Activated CD8-positive, alpha-beta T cell treated with anti-CD3 and anti-CD28 coated beads, Interleukin-2, amount 10 ng/mL, durations not matched to agents 7 days and 5 days (primary cell): ENCODE results near the gene VAC14. TPM values are rescaled to one million over a fixed set of nuclear protein-coding genes. Genes with fewer than 3 reads are reported as not detected.
"Not testable (repeated sequence)": the region's sequence is repeated elsewhere in the genome, so short reads cannot be mapped to it uniquely, and the experiment has no call there.

ENCODE experiments used
- ATAC-seq: fragments of 150-1000 bp; cut with Tn5 transposase; one replicate; pipeline ENCODE4 v1.10.0; 2021; ENCODE audit warnings: moderate library complexity
- CTCF ChIA-PET: fragments of 350-600 bp; sonication (Branson Sonifier 250); formaldehyde crosslinking; loops from one replicate; lab custom pipeline; 2021; ENCODE audit warnings: antibody characterized with exemption; lab: Charles Lee
- POLR2A ChIA-PET: fragments of 350-600 bp; sonication (Branson Sonifier 250); formaldehyde crosslinking; loops from one replicate; lab custom pipeline; 2021; ENCODE audit warnings: antibody characterized with exemption; lab: Charles Lee
- DNase-seq: peaks from one replicate; pipeline ENCODE4 v3.0.0-alpha.2; 2020
- H3K27ac Mint-ChIP-seq: one replicate; pipeline ENCODE4 v1.8.0; 2021; ENCODE audit warnings: mild to moderate bottlenecking, mixed read lengths
- H3K27me3 Mint-ChIP-seq: one replicate; pipeline ENCODE4 v1.8.0; 2021; ENCODE audit warnings: low read depth, mixed read lengths
- H3K36me3 Mint-ChIP-seq: one replicate; pipeline ENCODE4 v1.8.0; 2021; ENCODE audit warnings: low read depth, mixed read lengths
- H3K4me1 Mint-ChIP-seq: one replicate; pipeline ENCODE4 v1.8.0; 2021; ENCODE audit warnings: low read depth, mixed read lengths
- H3K4me3 Mint-ChIP-seq: one replicate; pipeline ENCODE4 v1.8.0; 2021; ENCODE audit warnings: mild to moderate bottlenecking, mixed read lengths
- H3K9me3 Mint-ChIP-seq: one replicate; pipeline ENCODE4 v1.8.0; 2022; ENCODE audit warnings: mixed read lengths; ENCODE audit not compliant: insufficient read depth
- total RNA-seq, 2 experiments: library from RNA; stranded (reverse); gene quantifications; one replicate each; pipeline ENCODE4 v1.2.3, GENCODE V29; 2021

VAC14 gene
- total RNA-seq, result 10 to 100 TPM; 35.2 to 37.9 TPM

DNA sequence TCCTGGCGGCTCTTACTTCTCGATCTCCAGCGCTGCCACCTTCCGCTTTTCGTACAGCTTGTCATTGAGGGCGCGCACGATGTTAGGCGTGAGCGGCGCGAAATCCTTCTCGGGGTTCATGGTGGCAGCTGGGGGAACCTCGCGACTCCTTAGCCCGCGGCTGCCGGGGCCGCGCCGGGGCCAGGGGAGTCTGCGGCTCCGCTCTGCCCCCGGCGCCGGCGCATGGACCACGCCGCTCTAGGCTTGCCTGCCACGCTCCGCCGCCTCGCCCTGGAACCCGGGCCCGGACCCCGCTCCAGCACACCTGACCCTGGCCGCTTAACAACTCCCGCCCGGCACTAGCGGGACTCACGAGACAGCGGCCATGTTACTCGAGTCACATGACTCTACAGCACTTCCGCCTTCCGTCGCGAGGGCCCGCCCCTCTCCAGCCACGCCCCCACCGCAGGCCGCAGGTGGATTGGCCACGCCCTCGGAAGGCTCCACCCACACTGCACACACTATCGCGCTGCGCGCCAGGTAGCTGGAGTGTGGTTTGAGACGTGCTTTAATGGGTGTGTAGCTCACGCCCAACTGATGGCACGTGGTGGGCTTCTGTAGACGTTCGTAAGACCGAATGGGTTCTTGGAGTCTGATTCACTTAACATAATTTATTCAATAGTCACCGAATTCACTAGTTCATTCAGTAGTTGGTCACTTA is at the start of gene VAC14:
VAC14 (minus strand) TSS at position 378 of the 700 bp plus-strand sequence; CDS start at position 120, 258 bp downstream.
- no peaks in the 10 kb centered on the region for H3K9me3 Mint-ChIP-seq
- peaks cover 25% of the 10 kb centered on the region for H3K4me1 Mint-ChIP-seq
- H3K27me3 Mint-ChIP-seq, result no peaks in the 10 kb centered on the region
- H3K27ac Mint-ChIP-seq, result peak within 1 kb of the TSS; percentile 93
- peak; percentile 97 for DNase-seq
- ChIA-PET POLR2A (interaction anchor here (0.6 to 1.7 kb wide), 6 partner anchors 9 to 764 kb away, joined by 3 to 11 read pairs (median 3); partner anchors contain the start of gene CMTR2), CTCF (interaction anchor here (0.5 to 1.2 kb wide), 2 partner anchors 10 to 62 kb away, joined by 3 read pairs; no protein-coding TSS in a partner anchor)
- H3K36me3 Mint-ChIP-seq, result no peaks in the 10 kb centered on the region
- H3K4me3 Mint-ChIP-seq, result peak within 1 kb of the TSS; percentile 90
- ATAC-seq, result peak; percentile 94

DNA sequence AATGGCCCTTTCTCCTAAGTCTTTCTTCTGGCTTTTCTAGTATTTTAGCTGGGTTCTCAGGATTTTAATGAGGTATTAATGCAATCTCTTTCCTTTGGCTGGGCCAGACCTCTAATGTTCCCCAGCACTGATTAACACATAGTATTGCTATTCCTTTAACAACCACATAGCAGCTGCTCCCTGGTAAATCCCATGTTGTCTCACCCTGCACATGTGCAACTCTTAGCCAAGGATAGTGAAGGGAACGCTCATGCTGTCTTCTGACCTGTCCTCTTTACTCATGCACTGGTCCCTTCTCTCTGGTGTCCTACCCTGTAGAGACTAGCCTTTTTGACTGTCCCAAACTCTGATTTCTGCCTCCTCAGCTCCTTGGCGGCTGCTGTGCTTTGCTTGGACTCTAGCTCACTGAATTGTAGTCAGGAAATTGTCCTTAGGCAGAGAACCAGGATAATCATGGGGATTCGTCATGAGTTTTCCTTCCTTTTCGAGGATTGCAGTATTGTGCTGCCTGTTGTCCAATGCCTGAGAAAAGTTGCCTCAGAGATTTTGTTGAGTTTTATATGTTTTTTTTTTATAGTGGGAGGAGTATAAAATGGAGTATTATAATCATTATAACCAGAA is 22.6 kb upstream of the VAC14 start:
- H3K4me3 Mint-ChIP-seq, H3K27me3 Mint-ChIP-seq, H3K27ac Mint-ChIP-seq, CTCF ChIA-PET, DNase-seq, POLR2A ChIA-PET, H3K4me1 Mint-ChIP-seq, H3K9me3 Mint-ChIP-seq, H3K36me3 Mint-ChIP-seq, ATAC-seq: not testable (repeated sequence)

DNA sequence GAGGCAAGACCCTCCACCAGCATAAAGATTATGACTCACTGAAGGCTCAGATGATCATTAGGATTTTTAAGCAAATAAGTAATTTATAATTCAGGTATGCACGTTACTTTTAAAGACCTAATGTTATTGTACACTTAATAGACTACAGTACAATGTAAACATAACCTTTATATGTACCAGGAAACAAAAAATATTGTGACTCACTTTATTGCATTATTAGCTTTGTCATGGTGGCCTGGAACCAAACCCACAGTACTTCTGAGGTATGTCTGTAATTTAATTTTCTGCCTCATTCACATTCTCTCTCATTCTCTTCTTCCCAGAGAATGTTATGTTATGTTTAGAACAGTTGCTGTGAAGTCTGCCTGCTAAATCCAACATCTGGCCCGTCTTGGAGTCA is 21.8 kb upstream of the VAC14 start:
- not testable (repeated sequence) for H3K4me3 Mint-ChIP-seq

DNA sequence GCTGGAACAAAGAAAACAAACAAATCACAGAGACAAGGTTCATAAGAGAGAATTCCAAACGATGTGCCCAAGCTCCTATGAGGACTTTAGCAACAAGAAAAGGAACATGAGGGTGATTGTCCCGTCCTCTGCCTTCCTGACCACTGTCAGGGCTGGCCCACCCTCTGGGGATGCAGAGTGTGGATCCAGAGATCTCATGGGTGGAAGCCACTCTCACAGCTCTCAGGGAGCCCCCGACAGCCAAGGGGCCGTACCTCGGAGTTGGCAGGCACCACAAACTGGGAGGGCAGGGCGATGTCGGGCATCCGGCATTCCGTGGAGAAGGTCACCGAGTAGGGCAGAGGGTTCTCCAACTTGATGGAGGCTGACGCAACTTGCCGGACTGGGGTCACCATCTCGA is 17.1 kb upstream of the VAC14 start:
- H3K36me3 Mint-ChIP-seq, H3K4me3 Mint-ChIP-seq, H3K27ac Mint-ChIP-seq, ATAC-seq, H3K4me1 Mint-ChIP-seq, DNase-seq, H3K27me3 Mint-ChIP-seq, CTCF ChIA-PET, H3K9me3 Mint-ChIP-seq, POLR2A ChIA-PET: not testable (repeated sequence)

More for the DNA sequence above, 21.8 kb upstream of the VAC14 start:
- H3K36me3 Mint-ChIP-seq, H3K4me1 Mint-ChIP-seq, H3K27me3 Mint-ChIP-seq, H3K27ac Mint-ChIP-seq, POLR2A ChIA-PET, CTCF ChIA-PET, DNase-seq, ATAC-seq, H3K9me3 Mint-ChIP-seq: not testable (repeated sequence)

DNA sequence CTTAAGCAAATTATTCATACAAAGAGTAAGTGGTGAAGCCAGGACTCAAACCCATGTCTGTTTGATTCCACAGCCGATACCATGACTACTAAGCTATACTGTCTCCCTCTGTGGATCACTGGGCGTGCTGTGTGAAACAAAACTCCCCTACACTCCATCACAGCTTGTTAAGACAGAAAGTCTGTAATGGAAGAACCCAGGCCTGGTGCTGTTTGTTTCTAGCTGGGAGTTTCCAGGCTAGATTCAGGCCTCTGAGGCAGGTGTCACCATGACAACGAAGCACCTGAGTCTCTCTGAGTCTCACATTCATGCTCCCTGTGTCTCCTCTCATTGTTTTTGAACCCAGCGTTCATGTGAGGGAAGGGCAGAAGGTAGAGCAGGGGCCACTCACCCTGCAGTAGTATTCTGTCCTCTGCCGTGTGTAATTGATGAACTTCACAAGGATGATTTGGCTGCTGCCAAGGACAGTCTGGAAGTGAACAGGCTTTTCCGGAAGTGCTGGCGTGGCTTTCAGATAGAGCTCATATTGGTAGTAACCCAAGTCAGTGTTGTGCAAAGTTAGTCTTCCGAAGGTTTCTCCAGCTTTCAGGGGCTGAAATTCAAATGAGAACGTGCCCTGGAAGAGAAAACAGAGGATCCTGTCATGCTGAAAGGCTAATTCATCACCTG is 8.6 kb upstream of the VAC14 start:
- Mint-ChIP-seq H3K27ac (no peak overlapping the region), H3K9me3 (no peaks in the 10 kb centered on the region), H3K36me3 (no peaks in the 10 kb centered on the region), H3K4me1 (no peaks in the 10 kb centered on the region), H3K4me3 (no peak overlapping the region), H3K27me3 (peaks cover 4% of the 10 kb centered on the region)
- no peak for DNase-seq
- ATAC-seq, result no peak
- CTCF ChIA-PET, result no interaction called here
- POLR2A ChIA-PET, result interaction anchor here (2.7 kb wide), 1 partner anchor 8 kb away, joined by 11 read pairs; the partner anchor contains the start of gene VAC14

DNA sequence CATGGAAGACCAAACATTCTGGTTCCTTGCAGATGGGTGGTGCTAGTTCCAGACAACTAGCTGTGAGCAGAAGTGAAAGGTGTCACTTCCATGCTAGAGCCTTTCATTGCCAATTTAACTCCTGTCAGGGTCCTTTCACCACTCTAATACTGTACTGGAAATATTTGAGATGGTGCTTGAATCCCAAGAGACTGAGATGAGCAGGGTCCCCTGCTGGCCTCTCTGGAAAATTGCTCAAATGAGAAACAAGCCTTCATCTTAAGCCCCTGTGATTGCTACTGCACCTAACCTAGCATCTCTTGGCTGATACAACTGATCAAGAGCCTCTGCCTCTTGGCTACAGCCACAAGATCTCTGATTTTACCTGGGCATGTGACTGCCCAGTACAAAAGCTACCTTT is 7.4 kb upstream of the VAC14 start:
- POLR2A ChIA-PET, result interaction anchor here (2.7 kb wide), 1 partner anchor 7 kb away, joined by 11 read pairs; the partner anchor contains the start of gene VAC14
- no peak overlapping the region for H3K4me3 Mint-ChIP-seq
- peaks cover 4% of the 10 kb centered on the region for H3K27me3 Mint-ChIP-seq
- no peak for ATAC-seq
- no peaks in the 10 kb centered on the region for H3K9me3 Mint-ChIP-seq
- H3K36me3 Mint-ChIP-seq, result no peaks in the 10 kb centered on the region
- CTCF ChIA-PET, result interaction anchor here (1.0 kb wide), 1 partner anchor 32 kb away, joined by 3 read pairs; no protein-coding TSS in a partner anchor
- no peaks in the 10 kb centered on the region for H3K4me1 Mint-ChIP-seq
- DNase-seq, result no peak
- no peak overlapping the region for H3K27ac Mint-ChIP-seq

DNA sequence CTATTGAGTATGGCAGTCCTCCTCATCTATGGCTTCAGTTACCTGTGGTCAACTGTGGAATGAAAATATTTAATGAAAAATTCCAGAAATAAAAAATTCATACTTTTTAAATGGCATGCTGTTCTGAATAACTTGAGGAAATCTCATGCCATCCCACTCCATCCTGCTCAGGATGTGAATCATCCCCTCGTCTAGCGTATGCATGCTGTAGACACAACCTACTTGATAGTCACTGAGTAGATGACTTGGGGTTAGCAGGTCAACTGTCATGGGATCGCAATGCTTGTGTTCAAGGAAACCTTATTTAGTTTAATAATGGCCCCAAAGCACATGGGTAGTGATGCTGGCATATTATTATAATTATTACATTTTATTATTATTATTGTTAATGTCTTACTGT is 4.8 kb upstream of the VAC14 start:
- ChIA-PET CTCF (no interaction called here), POLR2A (no interaction called here)
- Mint-ChIP-seq H3K9me3 (no peaks in the 10 kb centered on the region), H3K4me1 (peaks cover 6% of the 10 kb centered on the region), H3K36me3 (no peaks in the 10 kb centered on the region), H3K27me3 (peaks cover 4% of the 10 kb centered on the region), H3K27ac (no peak overlapping the region), H3K4me3 (no peak overlapping the region)
- ATAC-seq (no peak), DNase-seq (no peak)

DNA sequence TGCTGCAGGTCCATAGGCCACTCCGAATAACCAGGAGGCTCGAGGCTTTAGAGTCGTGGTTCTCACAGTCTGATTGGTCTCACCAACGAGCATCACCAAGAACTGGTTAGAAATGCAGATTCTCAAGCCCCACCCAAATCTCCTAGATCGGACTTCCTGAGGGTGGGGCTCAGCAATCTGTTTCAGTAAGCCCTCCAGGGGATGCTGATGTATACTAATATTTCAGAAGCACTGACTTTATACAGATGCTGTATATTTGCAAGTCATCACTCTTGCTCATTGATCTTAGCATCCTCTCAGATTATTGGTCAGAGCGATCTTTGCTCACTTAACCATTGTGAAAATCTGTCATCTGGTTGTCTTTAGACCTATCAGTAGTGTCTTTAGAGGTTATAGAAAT is 4.4 kb upstream of the VAC14 start:
- CTCF ChIA-PET, result no interaction called here
- H3K4me1 Mint-ChIP-seq, result peaks cover 6% of the 10 kb centered on the region
- H3K27me3 Mint-ChIP-seq, result peaks cover 4% of the 10 kb centered on the region
- H3K36me3 Mint-ChIP-seq, result no peaks in the 10 kb centered on the region
- ATAC-seq, result no peak
- H3K4me3 Mint-ChIP-seq, result no peak overlapping the region
- POLR2A ChIA-PET, result no interaction called here
- H3K9me3 Mint-ChIP-seq, result no peaks in the 10 kb centered on the region
- no peak for DNase-seq
- H3K27ac Mint-ChIP-seq, result no peak overlapping the region

DNA sequence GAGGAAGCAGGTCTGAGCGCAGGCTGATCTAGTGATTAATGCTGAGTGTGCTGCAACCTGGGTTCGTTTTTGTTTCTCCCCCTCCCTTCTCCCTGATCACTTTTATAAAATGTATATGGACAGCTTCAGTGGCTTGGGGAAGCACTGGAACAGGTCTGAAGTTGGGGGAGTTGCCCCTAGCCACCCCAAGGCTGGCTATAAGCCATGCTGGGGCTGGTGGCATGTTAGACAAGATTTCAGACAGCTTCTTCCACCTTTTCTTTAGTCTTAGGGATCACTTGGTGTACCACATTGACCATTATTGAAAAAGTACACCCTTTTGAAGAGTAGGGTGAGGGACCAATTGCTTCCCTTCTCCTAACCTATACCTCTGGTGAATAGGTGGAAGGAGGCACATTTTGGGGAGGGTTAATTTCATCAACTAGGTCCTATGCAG is 3.8 kb upstream of the VAC14 start:
- peaks cover 4% of the 10 kb centered on the region for H3K27me3 Mint-ChIP-seq
- no peak for DNase-seq
- CTCF ChIA-PET, result no interaction called here
- peaks cover 12% of the 10 kb centered on the region for H3K4me1 Mint-ChIP-seq
- no peaks in the 10 kb centered on the region for H3K36me3 Mint-ChIP-seq
- H3K4me3 Mint-ChIP-seq, result no peak overlapping the region
- no peak overlapping the region for H3K27ac Mint-ChIP-seq
- no peak for ATAC-seq
- no peaks in the 10 kb centered on the region for H3K9me3 Mint-ChIP-seq
- POLR2A ChIA-PET, result no interaction called here

DNA sequence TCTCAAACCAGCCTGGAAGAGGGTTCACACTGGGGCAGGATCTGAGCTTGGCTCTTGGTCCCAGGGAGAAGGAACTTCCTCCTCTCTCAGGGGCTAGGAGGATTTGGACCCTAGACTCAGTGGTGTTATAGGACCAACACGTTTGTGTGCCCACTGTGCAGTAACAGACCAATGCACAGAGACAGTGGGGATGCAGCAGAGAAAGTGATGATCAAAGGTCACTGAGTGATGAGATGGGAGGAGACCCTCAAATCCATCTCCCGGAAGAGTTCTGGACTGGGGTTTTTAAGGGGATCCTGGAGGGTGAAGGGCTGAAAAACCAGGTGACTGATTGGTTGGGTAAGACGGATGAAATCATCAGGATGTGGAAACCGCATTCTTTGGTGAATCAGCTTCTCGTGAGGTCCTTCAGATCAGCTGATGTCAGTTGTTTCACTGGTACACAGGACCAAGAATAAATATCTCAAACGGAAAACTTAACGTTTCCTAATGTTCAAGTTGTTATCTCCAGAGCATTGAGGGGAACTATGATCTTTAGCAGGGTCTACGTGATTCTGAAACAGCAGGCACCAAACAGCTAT is 3.3 kb upstream of the VAC14 start:
- no peak for ATAC-seq
- Mint-ChIP-seq H3K9me3 (no peaks in the 10 kb centered on the region), H3K27ac (no peak overlapping the region), H3K36me3 (no peaks in the 10 kb centered on the region), H3K4me3 (no peak overlapping the region), H3K4me1 (peaks cover 16% of the 10 kb centered on the region), H3K27me3 (peaks cover 4% of the 10 kb centered on the region)
- DNase-seq, result peak; percentile 18
- ChIA-PET CTCF (no interaction called here), POLR2A (no interaction called here)

DNA sequence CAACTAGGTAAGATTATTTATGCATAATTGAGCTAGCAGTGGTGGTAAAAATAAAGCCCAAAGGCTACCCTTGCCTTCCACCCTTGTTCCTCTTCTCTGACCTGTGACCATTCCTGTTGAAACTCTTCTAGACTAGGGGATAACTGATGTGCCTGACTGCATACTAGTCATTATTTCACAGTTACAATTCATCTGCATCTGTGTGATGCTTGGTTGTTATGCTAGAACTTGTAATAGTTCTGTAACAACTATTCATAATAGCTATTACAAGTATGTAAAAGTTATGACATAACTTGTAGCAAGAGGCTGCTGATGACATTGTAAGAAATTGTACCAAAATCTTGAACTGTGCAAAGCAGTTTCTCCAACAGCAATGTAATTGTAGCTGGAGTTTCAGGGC is 2.4 kb upstream of the VAC14 start:
- no peaks in the 10 kb centered on the region for H3K36me3 Mint-ChIP-seq
- CTCF ChIA-PET, result no interaction called here
- H3K9me3 Mint-ChIP-seq, result no peaks in the 10 kb centered on the region
- H3K4me3 Mint-ChIP-seq, result no peak overlapping the region
- H3K27ac Mint-ChIP-seq, result no peak overlapping the region
- peaks cover 25% of the 10 kb centered on the region for H3K4me1 Mint-ChIP-seq
- DNase-seq (no peak), ATAC-seq (no peak)
- H3K27me3 Mint-ChIP-seq, result peaks cover 4% of the 10 kb centered on the region
- POLR2A ChIA-PET, result no interaction called here
